T-cell (primary cell): Measurements from ENCODE around the gene UNC13C. TPM values are rescaled to one million over a fixed set of nuclear protein-coding genes. Genes with fewer than 3 reads are reported as not detected.

ENCODE experiments used
- ATAC-seq, 4 experiments: fragments of 200-7000 bp in 3 of 4; fragments of 150-1000 bp in 1 of 4; cut with Tn5 transposase; replicated peaks in 1 of 4; 1 replicate in 3 of 4; 2 replicates in 1 of 4; pipeline ENCODE4 v1.10.0; 2021; ENCODE audit warnings: moderate library complexity in 3 of 4, mild to moderate bottlenecking in 2 of 4, moderate number of reproducible peaks in 1 of 4
- CTCF ChIA-PET, 2 donors: fragments of 300-600 bp; sonication (Branson Sonifier 250); formaldehyde crosslinking; loops; one replicate each; lab custom pipeline; 2022; ENCODE audit warnings: antibody characterized with exemption in 2 of 2; lab: Charles Lee
- POLR2A ChIA-PET, 2 donors: fragments of 300-600 bp; sonication (Branson Sonifier 250); formaldehyde crosslinking; loops; one replicate each; lab custom pipeline; 2022; ENCODE audit warnings: antibody characterized with exemption in 2 of 2; lab: Charles Lee
- DNase-seq, 35 experiments: peaks; one replicate each; pipeline versions ENCODE4 v3.0.0 to v3.0.0-alpha.2; 2013 to 2023
- H3K27ac ChIP-seq: one replicate; pipeline ENCODE4 v1.5.1; 2013; ENCODE audit warnings: low read length
- H3K27me3 ChIP-seq, 2 experiments: replicated peaks in 1 of 2; 1 replicate in 1 of 2; 2 replicates in 1 of 2; pipeline versions ENCODE4 v1.6.1 to v1.7.0; 2013; ENCODE audit warnings: low read length in 1 of 2, mixed read lengths in 1 of 2; ENCODE audit not compliant: control insufficient read depth in 2 of 2, insufficient read depth in 2 of 2; ENCODE audit errors: extremely low read depth in 1 of 2
- H3K36me3 ChIP-seq, 2 donors: 1 replicate in 1 of 2; 2 replicates in 1 of 2; pipeline versions ENCODE4 v1.6.1 to v1.7.0; 2013; ENCODE audit warnings: low read length in 1 of 2; ENCODE audit not compliant: control insufficient read depth in 2 of 2, insufficient read depth in 1 of 2; ENCODE audit errors: extremely low read depth in 1 of 2
- H3K4me1 ChIP-seq, 2 experiments: 1 replicate in 1 of 2; 2 replicates in 1 of 2; pipeline versions ENCODE4 v1.6.1 to v1.7.0; 2013; ENCODE audit warnings: low read length in 2 of 2, mixed read lengths in 1 of 2; ENCODE audit not compliant: insufficient read depth in 2 of 2, control insufficient read depth in 1 of 2; ENCODE audit errors: extremely low read depth in 1 of 2
- H3K4me3 ChIP-seq, 2 donors: 1 replicate in 1 of 2; 2 replicates in 1 of 2; pipeline versions ENCODE4 v1.5.1 to v1.7.0; 2013; ENCODE audit warnings: mild to moderate bottlenecking in 2 of 2, low read length in 1 of 2, moderate library complexity in 1 of 2; ENCODE audit not compliant: control insufficient read depth in 1 of 2; ENCODE audit errors: extremely low read depth in 1 of 2
- H3K9me3 ChIP-seq: 2 replicates; pipeline ENCODE4 v1.7.0; 2013
- H3K27ac Mint-ChIP-seq, 2 donors: one replicate each; pipeline ENCODE4 v1.8.0; 2020 to 2021; ENCODE audit warnings: mild to moderate bottlenecking in 2 of 2, mixed read lengths in 2 of 2
- H3K27me3 Mint-ChIP-seq, 2 donors: one replicate each; pipeline ENCODE4 v1.8.0; 2021 to 2022; ENCODE audit warnings: mixed read lengths in 2 of 2
- H3K36me3 Mint-ChIP-seq: one replicate; pipeline ENCODE4 v1.8.0; 2021; ENCODE audit warnings: mixed read lengths
- H3K4me1 Mint-ChIP-seq, 3 donors: one replicate each; pipeline ENCODE4 v1.8.0; 2020 to 2022; ENCODE audit warnings: mixed read lengths in 3 of 3, mild to moderate bottlenecking in 1 of 3
- H3K4me3 Mint-ChIP-seq, 3 donors: one replicate each; pipeline ENCODE4 v1.8.0; 2020 to 2022; ENCODE audit warnings: mild to moderate bottlenecking in 3 of 3, mixed read lengths in 3 of 3, moderate library complexity in 3 of 3
- H3K9me3 Mint-ChIP-seq, 3 donors: one replicate each; pipeline ENCODE4 v1.8.0; 2020 to 2022; ENCODE audit warnings: mixed read lengths in 3 of 3
- WGBS: methylation state at CpG from one replicate; pipeline ENCODE4 v1.1.5; 2013; ENCODE audit warnings: missing lambda C conversion rate; ENCODE audit not compliant: insufficient coverage; 5-methylcytosine and 5-hydroxymethylcytosine counted together
- total RNA-seq, 35 experiments: library from RNA in 6 of 35; stranded (reverse) in 6 of 35; fragments of 120-200 nt in 1 of 35; gene quantifications; one replicate each; pipeline versions ENCODE4 v1.2.1 to v1.2.4 and lab custom pipeline; 2013 to 2026

The UNC13C gene
- total RNA-seq, 5 donors from 2014 or later (not counting 1 experiment from before 2014, with no cell fraction given): not detected

GRCh38 chr15:54089776-54090175 is 111.5 kb downstream of the UNC13C start:
- no peaks in the 10 kb centered on the region for H3K9me3 Mint-ChIP-seq
- Histone ChIP-seq H3K27ac (no peak overlapping the region), H3K4me1 (no peaks in the 10 kb centered on the region), H3K36me3 (no peaks in the 10 kb centered on the region), H3K4me3 (no peak overlapping the region), H3K9me3 (no peaks in the 10 kb centered on the region), H3K27me3 (no peaks in the 10 kb centered on the region)
- H3K27me3 Mint-ChIP-seq: no peaks in the 10 kb centered on the region
- H3K4me1 Mint-ChIP-seq: no peaks in the 10 kb centered on the region
- ChIA-PET POLR2A (no interaction called here), CTCF (no interaction called here)
- H3K4me3 Mint-ChIP-seq: no peak overlapping the region
- no peak overlapping the region for H3K27ac Mint-ChIP-seq
- DNase-seq (no peak), ATAC-seq (no peak)
- 93% methylated on average over 3 of the region's 3 CpGs for WGBS
- H3K36me3 Mint-ChIP-seq: no peaks in the 10 kb centered on the region

- Mint-ChIP-seq H3K27ac (no peak overlapping the region), H3K36me3 (no peaks in the 10 kb centered on the region)
- POLR2A ChIA-PET: no interaction called here
These were observed 113.4 kb downstream of the UNC13C start for GRCh38 chr15:54091651-54092050.

GRCh38 chr15:54094661-54095060 is 116.4 kb downstream of the UNC13C start:
- CTCF ChIA-PET: interaction anchor here in 1 of 2 donors (0.7 kb wide), 1 partner anchor 1220 kb away, joined by 4 read pairs; no protein-coding TSS in a partner anchor
- Histone ChIP-seq H3K27ac (no peak overlapping the region), H3K9me3 (no peaks in the 10 kb centered on the region), H3K4me3 (no peak overlapping the region), H3K36me3 (no peaks in the 10 kb centered on the region), H3K27me3 (no peaks in the 10 kb centered on the region), H3K4me1 (no peaks in the 10 kb centered on the region)
- no CpG with 5 or more reads among the region's 1 CpG for WGBS
- Mint-ChIP-seq H3K4me1 (no peaks in the 10 kb centered on the region), H3K4me3 (no peak overlapping the region), H3K27me3 (peaks cover 0 to 3% of the 10 kb centered on the region in 2 donors), H3K36me3 (no peaks in the 10 kb centered on the region), H3K9me3 (no peaks in the 10 kb centered on the region), H3K27ac (no peak overlapping the region)
- POLR2A ChIA-PET: no interaction called here
- ATAC-seq (no peak), DNase-seq (no peak)

More at GRCh38 chr15:54091651-54092050, 113.4 kb downstream of the UNC13C start:
- Histone ChIP-seq H3K4me3 (no peak overlapping the region), H3K9me3 (no peaks in the 10 kb centered on the region), H3K36me3 (no peaks in the 10 kb centered on the region), H3K4me1 (no peaks in the 10 kb centered on the region), H3K27ac (no peak overlapping the region), H3K27me3 (no peaks in the 10 kb centered on the region)
- H3K27me3 Mint-ChIP-seq: peaks cover 0 to 3% of the 10 kb centered on the region in 2 donors
- no peaks in the 10 kb centered on the region for H3K4me1 Mint-ChIP-seq
- WGBS: no CpG with 5 or more reads among the region's 2 CpGs
- H3K9me3 Mint-ChIP-seq: no peaks in the 10 kb centered on the region
- CTCF ChIA-PET: no interaction called here
- no peak for DNase-seq
- H3K4me3 Mint-ChIP-seq: no peak overlapping the region
- no peak for ATAC-seq

- ATAC-seq: no peak
- H3K27ac Mint-ChIP-seq: no peak overlapping the region
- ChIA-PET POLR2A (no interaction called here), CTCF (no interaction called here)
- Histone ChIP-seq H3K9me3 (no peaks in the 10 kb centered on the region), H3K4me1 (no peaks in the 10 kb centered on the region), H3K4me3 (no peak overlapping the region), H3K27ac (no peak overlapping the region), H3K36me3 (no peaks in the 10 kb centered on the region), H3K27me3 (no peaks in the 10 kb centered on the region)
- H3K4me3 Mint-ChIP-seq: no peak overlapping the region
- H3K27me3 Mint-ChIP-seq: peaks cover 0 to 3% of the 10 kb centered on the region in 2 donors
- H3K36me3 Mint-ChIP-seq: no peaks in the 10 kb centered on the region
- no peak for DNase-seq
- no peaks in the 10 kb centered on the region for H3K4me1 Mint-ChIP-seq
- H3K9me3 Mint-ChIP-seq: no peaks in the 10 kb centered on the region
These were observed 118.8 kb downstream of the UNC13C start for GRCh38 chr15:54097019-54097418.

GRCh38 chr15:54099010-54099409 is 120.8 kb downstream of the UNC13C start:
- Mint-ChIP-seq H3K9me3 (peaks cover 0 to 4% (median 0%) of the 10 kb centered on the region in 3 donors), H3K36me3 (no peaks in the 10 kb centered on the region), H3K4me1 (no peaks in the 10 kb centered on the region), H3K27me3 (peaks cover 0 to 3% of the 10 kb centered on the region in 2 donors), H3K27ac (no peak overlapping the region), H3K4me3 (no peak overlapping the region)
- 50% methylated on average over 1 of the region's 1 CpG for WGBS
- H3K36me3 ChIP-seq: no peaks in the 10 kb centered on the region
- no peak for DNase-seq
- no peaks in the 10 kb centered on the region for H3K9me3 ChIP-seq
- CTCF ChIA-PET: no interaction called here
- POLR2A ChIA-PET: no interaction called here
- ATAC-seq: no peak
- H3K4me1 ChIP-seq: no peaks in the 10 kb centered on the region
- H3K4me3 ChIP-seq: no peak overlapping the region
- no peak overlapping the region for H3K27ac ChIP-seq
- H3K27me3 ChIP-seq: no peaks in the 10 kb centered on the region

- DNase-seq: no peak
- Mint-ChIP-seq H3K27me3 (no peaks in the 10 kb centered on the region), H3K9me3 (peaks cover 0 to 4% (median 0%) of the 10 kb centered on the region in 3 donors), H3K27ac (no peak overlapping the region), H3K36me3 (no peaks in the 10 kb centered on the region), H3K4me1 (no peaks in the 10 kb centered on the region), H3K4me3 (no peak overlapping the region)
- Histone ChIP-seq H3K9me3 (no peaks in the 10 kb centered on the region), H3K27me3 (no peaks in the 10 kb centered on the region), H3K4me3 (no peak overlapping the region), H3K27ac (no peak overlapping the region), H3K4me1 (no peaks in the 10 kb centered on the region), H3K36me3 (no peaks in the 10 kb centered on the region)
- ChIA-PET CTCF (no interaction called here), POLR2A (no interaction called here)
- no peak for ATAC-seq
- no CpG with 5 or more reads among the region's 10 CpGs for WGBS
These were observed 123.5 kb downstream of the UNC13C start for GRCh38 chr15:54101664-54102270.

- H3K4me1 Mint-ChIP-seq: no peaks in the 10 kb centered on the region
- H3K27ac Mint-ChIP-seq: no peak overlapping the region
- H3K4me1 ChIP-seq: no peaks in the 10 kb centered on the region
- H3K27ac ChIP-seq: no peak overlapping the region
- DNase-seq (no peak), ATAC-seq (no peak)
- no peak overlapping the region for H3K4me3 Mint-ChIP-seq
- CTCF ChIA-PET: no interaction called here
- H3K9me3 ChIP-seq: no peaks in the 10 kb centered on the region
- H3K36me3 ChIP-seq: no peaks in the 10 kb centered on the region
- peaks cover 0 to 3% of the 10 kb centered on the region in 2 donors for H3K27me3 Mint-ChIP-seq
- POLR2A ChIA-PET: no interaction called here
- H3K36me3 Mint-ChIP-seq: no peaks in the 10 kb centered on the region
- H3K27me3 ChIP-seq: no peaks in the 10 kb centered on the region
- 40% methylated on average over 1 of the region's 3 CpGs for WGBS
- H3K4me3 ChIP-seq: no peak overlapping the region
- H3K9me3 Mint-ChIP-seq: peaks cover 0 to 4% (median 0%) of the 10 kb centered on the region in 3 donors
These were observed 124.5 kb downstream of the UNC13C start for GRCh38 chr15:54102704-54103103.
